GM18505 (cell line): ENCODE data around the gene RIN3.

ENCODE experiments used
- ATAC-seq: cut with Tn5 transposase; IDR thresholded peaks from one replicate; pipeline ENCODE4 v1.9.1; 2021; ENCODE audit not compliant: unreplicated experiment
- POLR2A ChIP-seq: IDR thresholded peaks from 4 replicates; pipeline ENCODE4 v1.6.1; 2011; ENCODE audit warnings: borderline replicate concordance; ENCODE audit not compliant: insufficient read depth, insufficient read length; ENCODE audit errors: extremely low read depth

RIN3 gene

DNA sequence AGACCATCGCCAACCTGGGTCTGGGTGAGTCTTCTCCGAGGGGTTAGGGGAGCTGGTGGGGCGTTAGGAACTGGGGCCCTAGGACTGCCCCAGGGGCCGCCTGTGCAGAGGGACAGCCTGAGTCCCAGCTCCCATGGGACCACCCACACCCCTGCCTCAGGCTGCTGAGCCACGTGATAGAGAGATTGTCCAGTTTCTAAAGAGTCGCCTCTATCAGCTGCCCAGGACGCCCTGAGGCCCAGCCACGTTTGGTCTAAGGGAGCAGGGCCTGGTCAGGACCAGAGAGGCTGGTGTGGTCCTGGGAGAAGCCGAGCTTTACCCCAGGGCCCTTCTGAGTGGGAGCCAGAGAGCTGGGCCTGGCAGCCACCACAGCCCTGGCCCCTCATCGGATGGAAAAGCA, 127.7 kb downstream of the RIN3 start:
- no peak for TF ChIP-seq POLR2A
- ATAC-seq: no peak

DNA sequence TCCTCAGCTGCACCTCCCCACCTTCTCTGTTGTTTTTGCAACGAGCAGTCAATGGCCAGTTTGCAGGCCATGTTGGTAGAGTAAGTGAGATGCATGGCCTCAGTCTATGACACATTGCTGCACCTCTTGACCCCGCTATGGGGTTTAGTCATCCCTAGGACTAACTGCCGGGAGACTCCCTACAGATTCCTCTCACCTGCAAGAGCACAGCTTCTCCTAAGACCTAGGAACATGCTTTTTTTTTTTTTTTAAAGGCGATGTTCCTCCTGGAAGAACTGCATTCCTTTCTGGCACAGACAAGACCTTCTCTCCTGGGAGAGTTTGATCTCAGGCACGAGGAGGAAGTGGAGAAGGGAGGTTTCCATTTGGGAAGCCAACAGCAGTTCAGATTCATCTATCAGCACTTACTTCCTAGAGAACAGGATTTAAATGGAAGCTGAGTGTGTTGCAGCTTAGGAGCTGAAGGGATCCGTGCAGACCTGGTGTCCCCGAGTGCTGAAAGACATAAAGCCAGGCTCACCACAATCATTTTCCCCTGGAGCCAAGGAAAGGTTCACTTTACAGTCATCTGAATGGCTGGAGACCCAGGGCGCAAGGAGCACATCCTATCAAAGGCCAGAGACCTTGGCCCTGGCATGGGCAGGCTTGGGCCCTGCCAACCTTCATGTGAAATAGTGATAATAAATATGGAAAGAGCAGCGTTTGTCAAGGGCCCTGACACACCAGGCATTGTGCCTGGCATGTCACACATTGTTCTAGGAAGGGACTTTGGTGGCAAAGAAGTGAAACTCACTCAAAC, 130.8 kb downstream of the RIN3 start:
- no peak for TF ChIP-seq POLR2A
- ATAC-seq: no peak

DNA sequence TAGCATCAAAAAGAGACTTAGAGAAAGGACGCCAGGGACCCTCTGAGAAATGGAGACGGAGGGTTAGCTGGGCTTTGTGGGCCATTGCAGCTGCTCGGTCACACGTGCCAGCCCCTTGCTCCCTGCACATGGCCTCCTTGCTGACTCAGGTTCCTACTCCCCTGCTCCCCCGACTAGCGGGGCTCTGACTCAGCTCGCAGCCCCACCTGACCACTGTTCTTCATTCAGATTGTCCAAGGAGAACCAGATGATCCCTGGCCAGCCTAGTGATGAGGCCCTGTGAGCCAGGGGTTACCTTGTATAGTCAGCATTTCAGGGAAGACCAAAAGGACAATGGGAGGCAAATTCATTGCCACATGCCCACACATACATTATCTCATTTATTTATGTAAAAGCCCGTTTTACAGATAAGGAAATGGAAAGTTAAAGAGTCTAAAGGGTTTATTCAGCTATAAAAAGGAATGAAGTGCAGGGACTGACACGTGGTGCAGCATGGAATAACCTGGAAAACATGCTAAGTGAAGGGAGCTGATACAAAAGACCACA, 131.5 kb downstream of the RIN3 start:
- no peak for TF ChIP-seq POLR2A
- no peak for ATAC-seq

DNA sequence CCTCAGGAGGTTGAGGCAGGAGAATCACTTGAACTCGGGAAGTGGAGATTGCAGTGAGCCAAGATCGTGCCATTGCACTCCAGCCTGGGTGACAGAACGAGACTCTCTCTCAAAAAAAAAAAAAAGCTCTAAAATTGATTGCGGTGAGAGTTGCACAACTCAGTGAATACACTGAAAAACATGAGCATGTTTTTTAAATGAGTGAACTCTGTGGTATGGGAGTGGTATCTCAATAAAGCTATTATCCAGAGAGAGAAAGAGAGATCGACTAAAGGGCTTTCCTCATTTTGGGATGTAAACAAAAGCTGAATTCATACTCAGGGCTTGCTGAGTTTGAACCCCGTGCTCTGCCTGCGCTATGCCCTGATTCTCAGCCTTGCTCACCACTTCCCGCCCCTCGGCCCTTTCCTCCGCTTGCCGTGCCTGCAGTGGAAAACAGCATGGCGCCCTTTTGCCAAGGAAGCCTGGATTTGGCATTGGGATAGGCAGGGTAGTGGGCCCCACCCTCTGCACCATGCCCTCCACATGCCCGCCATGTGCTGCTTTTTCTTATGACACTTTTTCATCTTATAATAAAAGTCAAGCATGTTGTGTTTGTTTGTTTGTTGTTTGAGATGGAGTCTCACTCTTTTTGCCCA, 132.4 kb downstream of the RIN3 start:
- no peak for ATAC-seq

DNA sequence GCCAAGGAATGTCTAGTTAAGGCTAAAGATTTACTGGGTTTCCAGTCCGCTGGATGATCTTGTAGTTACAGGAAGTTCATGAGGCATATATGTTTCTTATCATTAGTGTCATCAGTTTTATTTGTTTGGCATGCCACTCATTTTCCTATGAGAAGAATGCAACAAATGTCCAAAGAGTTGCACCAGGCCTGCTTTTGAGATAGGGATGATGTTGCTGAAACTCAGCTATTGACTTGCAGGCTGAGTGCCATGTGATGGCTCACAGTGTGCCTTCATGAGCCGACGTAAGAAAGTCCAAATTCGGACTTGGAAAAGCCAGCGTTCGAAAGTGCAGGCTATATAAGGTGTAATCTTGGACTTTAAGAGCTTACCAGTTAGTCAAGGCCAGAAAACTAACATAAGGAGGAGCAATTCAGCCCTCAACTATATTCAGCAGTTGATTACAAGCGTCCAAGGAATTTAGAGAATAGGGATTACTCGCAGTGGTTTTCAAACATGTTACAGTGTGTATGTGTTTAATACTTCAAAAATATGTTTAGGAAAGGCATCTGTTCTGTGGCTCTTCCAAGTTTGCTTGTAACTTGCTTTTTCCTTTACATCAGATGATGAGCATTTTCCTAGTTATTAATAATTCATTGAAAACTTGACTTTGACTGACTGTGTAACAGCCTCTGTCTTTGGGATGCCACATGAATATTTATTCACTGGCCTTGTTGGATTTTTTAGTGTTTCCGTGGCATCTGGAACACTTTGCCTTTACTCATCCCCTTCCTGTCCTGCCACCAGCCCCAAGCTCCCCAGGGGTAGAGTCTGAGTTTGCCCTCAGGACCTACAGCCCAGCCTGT, 133.6 kb downstream of the RIN3 start:
- TF ChIP-seq POLR2A: no peak

More for the DNA sequence above, 132.4 kb downstream of the RIN3 start:
- TF ChIP-seq POLR2A: no peak

DNA sequence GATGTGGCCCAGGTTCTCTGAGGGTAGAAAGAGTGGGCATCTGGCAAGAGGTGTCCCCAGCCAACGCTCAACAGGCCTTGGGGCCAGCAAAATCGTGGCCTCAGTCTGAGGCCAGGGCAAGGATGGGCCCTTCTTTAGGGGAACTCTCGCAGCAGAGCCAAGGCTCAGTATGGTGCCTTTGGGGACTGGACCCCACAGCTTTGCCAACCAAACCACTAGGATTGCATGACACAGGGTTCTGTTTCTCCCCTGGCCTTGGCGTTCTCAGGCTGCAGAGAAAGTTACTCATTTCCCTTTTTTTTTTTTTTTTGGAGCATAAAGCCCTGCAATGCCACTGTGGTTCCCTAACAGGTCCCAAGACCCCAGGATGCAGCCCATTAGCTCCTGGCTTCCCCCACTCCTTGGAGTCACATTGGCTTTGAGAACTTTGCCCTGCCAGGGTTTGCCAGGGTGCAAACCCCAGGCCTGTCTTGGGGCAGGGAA, 134.3 kb downstream of the RIN3 start:
- TF ChIP-seq POLR2A: no peak
- ATAC-seq: no peak

More for the DNA sequence above, 133.6 kb downstream of the RIN3 start:
- no peak for ATAC-seq

DNA sequence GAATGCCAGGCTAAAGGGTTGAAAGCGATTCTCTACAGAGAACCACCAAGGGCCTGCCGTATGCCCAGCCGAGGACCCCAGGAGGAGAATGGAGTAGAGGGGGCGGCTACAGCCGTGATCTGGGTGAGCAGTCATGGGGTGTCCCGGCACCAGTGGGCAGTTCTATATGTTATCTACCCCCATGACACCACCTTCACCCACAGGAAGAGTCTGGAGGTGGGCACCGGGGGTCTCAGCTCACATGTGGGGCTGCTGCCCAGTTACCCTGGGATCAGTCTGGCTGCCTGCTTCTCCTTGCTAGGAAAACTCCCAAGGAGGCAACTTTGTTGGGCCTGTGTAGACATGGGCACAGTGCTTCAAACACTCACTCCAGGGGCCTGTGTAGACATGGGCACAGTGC, 135.5 kb downstream of the RIN3 start:
- no peak for TF ChIP-seq POLR2A
- no peak for ATAC-seq

DNA sequence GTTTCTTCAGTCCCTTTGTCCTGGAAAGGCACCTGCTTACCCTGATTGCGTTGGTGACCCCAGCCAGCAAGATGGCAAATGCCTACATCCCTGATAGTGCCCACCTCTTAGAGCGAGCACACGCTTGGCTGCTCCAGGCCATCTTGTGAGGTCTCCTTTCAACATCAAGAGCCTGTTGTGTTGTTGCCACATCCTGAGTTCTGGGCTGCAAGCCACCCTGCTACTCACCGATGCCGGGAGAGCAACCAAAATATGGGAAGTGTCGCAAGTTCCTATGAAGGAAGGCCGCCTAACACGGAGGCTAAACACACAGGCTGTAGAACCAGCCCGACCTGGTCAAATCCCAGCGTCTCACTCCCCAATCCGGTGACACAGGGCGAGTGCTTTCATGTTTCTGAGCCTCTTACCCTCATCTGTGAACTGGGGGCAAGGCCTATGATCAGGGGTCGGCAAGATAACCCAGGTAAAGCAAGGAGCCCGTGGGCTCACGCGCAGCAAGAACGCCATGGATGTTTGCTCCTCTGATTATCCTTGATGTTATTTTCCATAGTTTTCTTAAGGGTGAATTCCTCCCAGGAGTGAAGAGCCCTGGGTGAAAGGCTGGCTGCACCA, 136.5 kb downstream of the RIN3 start:
- no peak for ATAC-seq
- no peak for TF ChIP-seq POLR2A

DNA sequence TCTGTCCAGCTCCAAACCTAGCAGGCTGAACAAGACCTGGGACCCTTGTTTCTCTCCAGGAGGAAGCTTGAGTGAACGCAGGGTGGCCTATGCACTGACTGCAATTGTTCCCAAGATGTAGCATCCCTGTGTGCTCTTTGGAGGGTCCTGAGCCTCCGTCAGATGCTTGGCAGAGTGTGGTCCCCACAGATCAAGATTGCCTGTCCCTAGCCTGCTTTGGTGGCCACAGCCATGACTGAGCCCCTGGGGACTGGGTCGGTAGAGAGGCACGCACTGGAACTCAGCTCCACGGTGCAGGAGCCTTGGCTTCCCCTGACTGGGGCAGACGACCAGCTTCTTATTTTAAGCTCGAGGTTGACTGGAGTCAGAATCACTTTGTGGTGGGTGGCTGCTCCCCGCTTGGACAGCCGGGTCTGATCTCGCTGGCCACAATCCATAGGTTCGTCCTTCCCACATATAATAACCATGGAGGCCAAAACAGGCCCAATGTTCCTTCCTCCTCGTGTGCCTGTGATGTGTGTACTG, 137.1 kb downstream of the RIN3 start:
- no peak for ATAC-seq

DNA sequence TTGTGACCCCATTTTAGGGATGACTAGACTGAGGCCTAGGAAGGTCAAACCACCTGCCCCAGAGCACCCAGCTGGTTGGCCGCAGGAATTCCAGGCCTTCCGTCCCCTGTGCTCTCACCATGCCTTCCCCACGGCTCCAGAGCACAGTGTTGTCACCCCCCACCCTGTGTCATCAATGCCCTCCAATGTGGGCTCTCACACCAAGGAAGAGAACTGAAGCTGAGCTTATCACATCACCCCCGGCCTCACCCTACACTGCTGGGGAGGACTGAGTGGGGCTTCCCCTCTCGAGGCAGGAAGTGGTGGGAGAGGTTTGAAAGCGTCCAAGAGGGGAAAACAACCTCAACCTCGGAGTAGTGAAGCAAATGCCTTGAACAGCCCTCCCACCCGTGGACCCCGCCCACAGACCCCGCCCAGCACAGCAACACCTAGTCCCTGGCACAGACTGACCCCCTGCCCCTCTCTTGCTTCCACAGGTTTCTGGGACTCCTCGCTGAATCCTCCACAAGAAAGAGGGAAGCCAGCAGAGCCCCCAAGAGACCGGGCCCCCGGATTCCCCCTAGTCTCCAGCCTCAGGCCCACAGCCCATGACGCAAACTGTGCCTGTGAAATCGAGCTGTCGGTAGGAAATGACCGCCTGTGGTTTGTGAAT, 137.7 kb downstream of the RIN3 start:
- peak; percentile 75 for ATAC-seq
- no peak for TF ChIP-seq POLR2A

More for the DNA sequence above, 137.1 kb downstream of the RIN3 start:
- no peak for TF ChIP-seq POLR2A

DNA sequence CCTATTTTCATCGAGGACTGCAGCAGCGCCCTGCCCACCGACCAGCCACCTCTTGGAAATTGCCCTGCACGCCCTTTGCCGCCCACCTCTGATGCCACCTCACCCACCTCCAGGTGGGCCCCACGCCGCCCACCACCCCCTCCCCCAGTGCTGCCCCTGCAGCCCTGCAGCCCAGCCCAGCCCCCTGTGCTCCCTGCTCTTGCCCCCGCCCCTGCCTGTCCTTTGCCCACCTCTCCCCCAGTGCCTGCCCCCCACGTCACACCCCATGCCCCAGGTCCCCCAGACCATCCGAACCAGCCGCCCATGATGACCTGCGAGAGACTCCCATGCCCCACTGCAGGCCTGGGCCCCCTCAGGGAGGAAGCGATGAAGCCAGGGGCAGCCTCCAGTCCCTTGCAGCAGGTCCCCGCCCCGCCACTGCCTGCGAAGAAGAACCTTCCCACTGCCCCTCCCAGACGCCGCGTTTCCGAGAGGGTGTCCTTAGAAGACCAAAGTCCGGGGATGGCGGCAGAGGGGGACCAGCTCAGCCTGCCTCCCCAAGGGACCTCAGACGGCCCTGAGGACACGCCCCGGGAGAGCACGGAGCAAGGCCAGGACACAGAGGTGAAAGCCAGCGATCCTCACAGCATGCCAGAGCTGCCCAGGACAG, 138.3 kb downstream of the RIN3 start:
- ATAC-seq: no peak
- no peak for TF ChIP-seq POLR2A
